Neural crest cell (in vitro differentiated cells): ENCODE measurements around the gene AIRE. TPM values are rescaled to one million over a fixed set of nuclear protein-coding genes. Genes with fewer than 3 reads are reported as not detected.

Experiments
- DNase-seq: peaks from one replicate; pipeline ENCODE4 v3.0.0; 2021; ENCODE audit warnings: low read depth, mixed read lengths, low spot score
- H3K27ac Mint-ChIP-seq: one replicate; pipeline ENCODE4 v1.8.0; 2021; ENCODE audit warnings: mild to moderate bottlenecking, mixed read lengths; ENCODE audit not compliant: unreplicated experiment
- H3K27me3 Mint-ChIP-seq: 2 replicates; pipeline ENCODE4 v1.8.0; 2021; ENCODE audit warnings: low read depth, mild to moderate bottlenecking, mixed read lengths
- H3K36me3 Mint-ChIP-seq: 2 replicates; pipeline ENCODE4 v1.8.0; 2021; ENCODE audit warnings: low read depth, mild to moderate bottlenecking, mixed read lengths
- H3K4me1 Mint-ChIP-seq: 2 replicates; pipeline ENCODE4 v1.8.0; 2021; ENCODE audit warnings: mixed read lengths
- H3K4me3 Mint-ChIP-seq: one replicate; pipeline ENCODE4 v1.8.0; 2021; ENCODE audit warnings: mild to moderate bottlenecking, mixed read lengths
- H3K9me3 Mint-ChIP-seq: 2 replicates; pipeline ENCODE4 v1.8.0; 2021; ENCODE audit warnings: mixed read lengths
- CTCF ChIP-seq: fragments of 200-600 bp; sonication (generic); conservative IDR thresholded peaks from 2 replicates; pipeline ENCODE4 v1.5.0; 2021; ENCODE audit warnings: antibody characterized with exemption, mild to moderate bottlenecking
- total RNA-seq: library from RNA; stranded (reverse); gene quantifications from 2 replicates; pipeline ENCODE4 v1.2.1, GENCODE V29; 2021

Gene AIRE
- total RNA-seq, 1 donor from 2014 or later = not detected

GRCh38 chr21:44344541-44345183, 59.0 kb downstream of the AIRE start:
- no peaks in the 10 kb centered on the region for H3K27me3 Mint-ChIP-seq
- no peak overlapping the region for H3K4me3 Mint-ChIP-seq
- no peaks in the 10 kb centered on the region for H3K9me3 Mint-ChIP-seq
- DNase-seq = no peak
- peaks cover 10% of the 10 kb centered on the region for H3K4me1 Mint-ChIP-seq
- H3K36me3 Mint-ChIP-seq = no peaks in the 10 kb centered on the region
- no peak for TF ChIP-seq CTCF
- no peak overlapping the region for H3K27ac Mint-ChIP-seq

GRCh38 chr21:44345495-44345894, 59.8 kb downstream of the AIRE start:
- no peak overlapping the region for H3K27ac Mint-ChIP-seq
- TF ChIP-seq CTCF = no peak
- DNase-seq = no peak
- peaks cover 3% of the 10 kb centered on the region for H3K4me1 Mint-ChIP-seq
- H3K9me3 Mint-ChIP-seq = no peaks in the 10 kb centered on the region
- H3K4me3 Mint-ChIP-seq = no peak overlapping the region
- H3K27me3 Mint-ChIP-seq = no peaks in the 10 kb centered on the region
- H3K36me3 Mint-ChIP-seq = no peaks in the 10 kb centered on the region

GRCh38 chr21:44347911-44348451, 62.3 kb downstream of the AIRE start:
- Mint-ChIP-seq H3K27ac (no peak overlapping the region), H3K36me3 (no peaks in the 10 kb centered on the region), H3K9me3 (no peaks in the 10 kb centered on the region), H3K27me3 (no peaks in the 10 kb centered on the region), H3K4me1 (no peaks in the 10 kb centered on the region), H3K4me3 (no peak overlapping the region)
- TF ChIP-seq CTCF = no peak
- no peak for DNase-seq

Other genes starting within 250 kb of the AIRE start
- gene PWP2, start 178.5 kb upstream of the AIRE start, total RNA-seq = 4.0 and 4.1 TPM in 2 replicates
- gene GATD3, start 152.2 kb upstream of the AIRE start, total RNA-seq = 13.7 and 17.4 TPM in 2 replicates
- gene ICOSLG, start 44.9 kb upstream of the AIRE start, total RNA-seq = 0.07 and 0.09 TPM in 2 replicates
- gene DNMT3L, start 24.0 kb upstream of the AIRE start, total RNA-seq = not detected in 2 replicates
- gene PFKL, start 14.2 kb downstream of the AIRE start, total RNA-seq = 94.7 and 96.1 TPM in 2 replicates
- gene CFAP410, start 53.5 kb downstream of the AIRE start, total RNA-seq = 23.9 and 24.6 TPM in 2 replicates
- gene TRPM2, start 67.7 kb downstream of the AIRE start, total RNA-seq = not detected in 2 replicates
- 9.6 and 10.1 TPM in 2 replicates for gene LRRC3, start 169.6 kb downstream of the AIRE start, total RNA-seq